Endothelial cell of umbilical vein (primary cell): ENCODE results near the gene DNAH1. TPM values are rescaled to one million over a fixed set of nuclear protein-coding genes. Genes with fewer than 3 reads are reported as not detected.

Experiments
- BruUV-seq: library from RNA; stranded (reverse); fragments of 400-500 nt; replicated peaks from 2 replicates; lab custom pipeline; 2021; lab: Mats Ljungman, UMichigan
- CTCF ChIA-PET: fragments of 300-600, 350-600 bp; sonication (Branson Sonifier 250); formaldehyde crosslinking; loops from one replicate; lab custom pipeline; 2021; ENCODE audit warnings: antibody characterized with exemption, inconsistent platforms; lab: Charles Lee
- POLR2A ChIA-PET: fragments of 300-600, 350-600 bp; sonication (Branson Sonifier 250); formaldehyde crosslinking; loops from one replicate; lab custom pipeline; 2021; ENCODE audit warnings: antibody characterized with exemption, inconsistent platforms; lab: Charles Lee
- DNase-seq: peaks from one replicate; pipeline ENCODE4 v3.0.0-alpha.2; 2011; ENCODE audit warnings: low read depth, low spot score
- FAIRE-seq: peaks from 2 replicates; lab custom pipeline; 2011; peaks lifted over from hg19 to GRCh38; lab: Jason Lieb, UNC
- H2AFZ ChIP-seq: 2 replicates; pipeline ENCODE4 v1.6.0; 2012; ENCODE audit warnings: low read depth, low read length, control low read depth, inconsistent platforms
- H3K27ac ChIP-seq: 2 replicates; pipeline ENCODE4 v1.5.1; 2011; ENCODE audit warnings: low read depth, mild to moderate bottlenecking, control low read depth, low read length, moderate library complexity; ENCODE audit not compliant: insufficient read depth
- H3K27me3 ChIP-seq, 2 experiments: 2 replicates each; pipeline versions ENCODE4 v1.6.0 to v1.6.1; 2011; ENCODE audit warnings: low read length in 2 of 2, mixed read lengths in 1 of 2; ENCODE audit not compliant: control insufficient read depth in 2 of 2, insufficient read depth in 2 of 2
- H3K36me3 ChIP-seq, 2 experiments: 2 replicates in 1 of 2; 3 replicates in 1 of 2; pipeline ENCODE4 v1.5.1; 2011; ENCODE audit warnings: low read length in 2 of 2, mild to moderate bottlenecking in 1 of 2, moderate library complexity in 1 of 2; ENCODE audit not compliant: control insufficient read depth in 2 of 2, insufficient read depth in 2 of 2; ENCODE audit errors: extremely low read depth in 1 of 2
- H3K4me1 ChIP-seq: 3 replicates; pipeline ENCODE4 v1.5.1; 2011; ENCODE audit warnings: mild to moderate bottlenecking, low read length; ENCODE audit not compliant: control insufficient read depth, insufficient read depth; ENCODE audit errors: extremely low read depth
- H3K4me2 ChIP-seq: 2 replicates; pipeline ENCODE4 v1.6.1; 2011; ENCODE audit warnings: low read length, control low read depth, mixed read lengths; ENCODE audit not compliant: insufficient read depth
- H3K4me3 ChIP-seq, 3 experiments: fragments of 200-600 bp in 1 of 3; sonication (generic), shearing (Covaris generic) in 1 of 3; replicated peaks in 1 of 3; 2 replicates each; pipeline ENCODE4 v1.5.1; 2011 to 2016; ENCODE audit warnings: control low read depth in 3 of 3, low read length in 3 of 3, mild to moderate bottlenecking in 2 of 3, inconsistent platforms in 1 of 3, low read depth in 1 of 3, moderate library complexity in 1 of 3; ENCODE audit not compliant: insufficient read depth in 1 of 3
- H3K79me2 ChIP-seq: 2 replicates; pipeline ENCODE4 v1.6.0; 2012; ENCODE audit warnings: low read length, inconsistent platforms; ENCODE audit not compliant: control insufficient read depth, insufficient read depth
- H3K9ac ChIP-seq: replicated peaks from 2 replicates; pipeline ENCODE3; 2011; ENCODE audit warnings: low read length, control low read depth; ENCODE audit not compliant: insufficient read depth; ENCODE audit errors: extremely low read depth
- H3K9me1 ChIP-seq: replicated peaks from 3 replicates; pipeline ENCODE4 v1.6.0; 2011; ENCODE audit warnings: mild to moderate bottlenecking, low read length; ENCODE audit not compliant: control insufficient read depth, insufficient read depth; ENCODE audit errors: extremely low read depth
- H3K9me3 ChIP-seq: replicated peaks from 2 replicates; pipeline ENCODE4 v1.5.1; 2012; ENCODE audit warnings: low read length, inconsistent platforms; ENCODE audit not compliant: control insufficient read depth, insufficient read depth
- H4K20me1 ChIP-seq: replicated peaks from 2 replicates; pipeline ENCODE3; 2011; ENCODE audit warnings: mild to moderate bottlenecking, low read length; ENCODE audit not compliant: control insufficient read depth, insufficient read depth; ENCODE audit errors: extremely low read depth
- CTCF ChIP-seq, 2 donors: IDR thresholded peaks; 1 replicate in 1 of 2; 2 replicates in 1 of 2; pipeline ENCODE4 v1.5.1; 2011; ENCODE audit warnings: low read length in 2 of 2, mild to moderate bottlenecking in 2 of 2, moderate library complexity in 2 of 2, control low read depth in 1 of 2, inconsistent platforms in 1 of 2, low read depth in 1 of 2; ENCODE audit not compliant: insufficient read depth in 1 of 2; ENCODE audit errors: extremely low read depth in 1 of 2
- EZH2 ChIP-seq: IDR thresholded peaks from 2 replicates; pipeline ENCODE4 v1.6.1; 2012; ENCODE audit warnings: borderline replicate concordance, low read depth, mild to moderate bottlenecking, moderate library complexity, low read length, inconsistent platforms; ENCODE audit not compliant: severe bottlenecking
- FOS ChIP-seq: IDR thresholded peaks from 2 replicates; pipeline ENCODE4 v1.6.1; 2011; ENCODE audit warnings: mild to moderate bottlenecking, low read length, moderate library complexity, borderline replicate concordance; ENCODE audit not compliant: insufficient read depth
- GATA2 ChIP-seq: IDR thresholded peaks from 2 replicates; pipeline ENCODE4 v1.7.0; 2011; ENCODE audit warnings: low read depth, mild to moderate bottlenecking, moderate library complexity, mixed read lengths, low read length; ENCODE audit not compliant: insufficient read length, insufficient read depth
- JUN ChIP-seq: IDR thresholded peaks from 2 replicates; pipeline ENCODE4 v1.6.1; 2011; ENCODE audit warnings: borderline replicate concordance, low read depth; ENCODE audit not compliant: insufficient read length, insufficient read depth
- MYC ChIP-seq: IDR thresholded peaks from one replicate; pipeline ENCODE4 v1.6.1; 2011; ENCODE audit warnings: mild to moderate bottlenecking, low read depth, low read length
- POLR2A ChIP-seq: IDR thresholded peaks from 2 replicates; pipeline ENCODE4 v1.6.1; 2012; ENCODE audit warnings: low read depth, mild to moderate bottlenecking, control low read depth, low read length
- POLR2AphosphoS5 ChIP-seq: IDR thresholded peaks from 2 replicates; pipeline ENCODE4 v1.6.1; 2012; ENCODE audit warnings: low read depth, mild to moderate bottlenecking, control low read depth, low read length, moderate library complexity; ENCODE audit not compliant: insufficient read depth
- dilution Hi-C: fragments of 300-500 bp; cut with MboI; formaldehyde crosslinking; loops from one replicate; pipeline ENCODE4 v1.15.0; 2019; ENCODE audit warnings: low sequenced_read_pairs; ENCODE audit not compliant: extremely low pct_ligation_motif_present
- intact Hi-C: fragments of 100-400 bp; cut with micrococcal nuclease; formaldehyde crosslinking; loops from one replicate; pipeline ENCODE4 v1.10.0; 2022
- polyA plus RNA-seq, 4 experiments: library from polyadenylated mRNA; depleted of rRNA in 3 of 4; stranded (reverse) in 3 of 4; unstranded in 1 of 4; fragments of >200 nt; gene quantifications; 2 replicates each; pipeline versions ENCODE4 v1.2.1 to v1.2.3, GENCODE V29; 2011 to 2012; ENCODE audit warnings: missing spikeins in 1 of 4
- total RNA-seq: library from RNA; stranded (reverse); gene quantifications from 2 replicates; pipeline ENCODE4 v1.2.3, GENCODE V29; 2021
- TF ChIP-seq, protein P1 (sequence below): IDR thresholded peaks from 2 replicates; pipeline ENCODE4 v1.6.1; 2011; ENCODE audit not compliant: insufficient read depth, insufficient read length

DNAH1 gene
- total and polyA plus RNA-seq, 2 donors (not counting 3 experiments of a cell fraction or from before 2014, with no cell fraction given) = 5.8 to 6.0 TPM

GRCh38 chr3:52319921-52320595 is 3.9 kb downstream of the DNAH1 start:
- dilution Hi-C loops (no loop called here), intact Hi-C loops (no loop called here)
- no peak overlapping the region for H3K4me2 ChIP-seq
- peaks cover 4% of the 10 kb centered on the region for H3K4me1 ChIP-seq
- H3K9ac ChIP-seq = no peak overlapping the region
- H3K4me3 ChIP-seq = no peak overlapping the region
- H3K9me3 ChIP-seq = no peaks in the 10 kb centered on the region
- no peak overlapping the region for H3K27ac ChIP-seq
- no peak for DNase-seq
- no peaks in the 10 kb centered on the region for H3K27me3 ChIP-seq
- no peak for FAIRE-seq
- CTCF ChIA-PET = interaction anchor here (1.5 kb wide), 1 partner anchor 89 kb away, joined by 4 read pairs; no protein-coding TSS in a partner anchor
- H3K79me2 ChIP-seq = no peaks in the 10 kb centered on the region
- H4K20me1 ChIP-seq = no peaks in the 10 kb centered on the region
- POLR2A ChIA-PET = no interaction called here
- no peaks in the 10 kb centered on the region for H3K36me3 ChIP-seq
- no peaks in the 10 kb centered on the region for H3K9me1 ChIP-seq
- no TSS peak for BruUV-seq
- TF ChIP-seq POLR2A (no peak), FOS (no peak), POLR2AphosphoS5 (no peak), CTCF (IDR thresholded peaks at IDR 0.05; ENCODE audit: extremely low read depth in 1 of 2, insufficient read depth in 1 of 2, low read depth in 1 of 2, low read length in 2 of 2) (no peak), GATA2 (no peak), MYC (no peak), EZH2 (no peak), JUN (no peak)
- TF ChIP-seq, protein P1, sequence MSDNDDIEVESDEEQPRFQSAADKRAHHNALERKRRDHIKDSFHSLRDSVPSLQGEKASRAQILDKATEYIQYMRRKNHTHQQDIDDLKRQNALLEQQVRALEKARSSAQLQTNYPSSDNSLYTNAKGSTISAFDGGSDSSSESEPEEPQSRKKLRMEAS = no peak
- no peak overlapping the region for H2AFZ ChIP-seq
